GM21825 (cell line): ENCODE measurements around the gene SLC38A3.

Experiments used
- ATAC-seq: cut with Tn5 transposase; IDR thresholded peaks from one replicate; pipeline ENCODE4 v1.9.1; 2021; ENCODE audit warnings: mild to moderate bottlenecking, moderate library complexity; ENCODE audit not compliant: unreplicated experiment

SLC38A3 gene

DNA sequence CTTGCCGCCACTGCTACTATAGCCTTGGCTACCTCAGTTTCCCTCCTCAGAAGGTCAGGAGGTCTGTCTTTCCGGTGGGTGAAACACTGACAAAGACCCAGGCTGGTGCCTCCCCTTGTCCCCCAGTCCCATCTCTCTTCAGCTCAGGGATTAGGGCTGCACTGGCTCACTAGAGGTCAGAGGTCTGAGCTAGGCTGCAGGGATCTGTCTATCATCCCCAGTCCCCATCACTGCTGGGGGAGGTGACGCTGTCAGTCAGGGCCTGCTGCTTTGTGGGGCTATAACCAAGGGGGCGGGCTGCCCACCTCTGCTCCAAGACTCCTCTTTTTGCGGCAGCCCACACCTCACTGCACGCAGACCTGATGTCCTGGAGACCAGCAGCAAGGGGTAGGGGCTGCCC lies 36.3 kb upstream of the SLC38A3 start:
- ATAC-seq: no peak

DNA sequence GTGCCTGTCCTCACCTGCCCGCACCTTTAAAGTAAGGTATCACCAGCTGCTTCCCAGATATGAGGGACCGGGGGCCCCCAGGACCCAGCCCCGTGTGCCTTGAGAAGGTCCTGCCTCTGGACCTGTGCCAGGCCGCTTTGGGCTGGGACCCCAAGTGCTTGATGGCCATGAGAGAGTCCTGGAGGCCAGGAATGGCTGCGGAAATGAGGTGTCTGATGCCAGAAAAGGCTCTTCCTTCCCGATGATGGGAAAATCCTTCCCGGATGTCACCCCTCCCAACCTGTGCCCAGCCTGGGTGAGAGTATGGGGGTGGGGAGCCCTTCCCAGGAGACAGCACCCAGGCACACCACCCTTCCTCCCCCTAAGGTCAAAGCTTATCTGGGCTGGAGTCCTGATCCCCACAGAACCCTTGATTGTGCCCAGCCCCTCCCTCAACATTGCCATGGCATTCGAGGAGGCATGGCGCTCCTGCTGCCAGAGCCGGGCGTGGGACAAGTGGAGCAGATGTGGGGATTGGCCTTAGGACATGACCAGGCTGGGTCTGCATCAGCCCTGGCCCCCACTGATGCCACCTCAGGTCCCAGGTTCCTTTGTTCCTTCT lies 35.7 kb upstream of the SLC38A3 start:
- no peak for ATAC-seq

DNA sequence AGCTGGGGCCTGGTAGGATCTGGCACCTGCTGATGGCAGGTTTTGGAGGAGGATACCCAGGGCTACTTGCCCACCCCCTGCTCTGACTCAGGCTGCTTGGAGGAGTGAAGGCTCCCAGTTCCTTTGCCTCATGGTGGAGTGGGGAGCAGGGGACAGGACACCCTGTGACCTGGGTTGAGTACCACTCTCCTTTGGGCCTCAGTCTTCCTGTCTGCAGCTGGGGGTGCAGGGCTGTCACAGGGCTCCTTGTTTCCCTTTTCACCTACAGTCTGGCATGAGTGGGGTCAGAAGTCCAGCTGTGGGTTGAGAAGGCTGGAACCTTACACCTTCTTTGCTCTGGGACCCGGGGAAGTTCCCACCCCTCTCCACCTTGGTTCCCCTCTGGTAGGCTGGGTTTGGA lies 35.2 kb upstream of the SLC38A3 start:
- no peak for ATAC-seq

GRCh38 chr3:50170689-50171088 lies 34.4 kb upstream of the SLC38A3 start:
- ATAC-seq: no peak

DNA sequence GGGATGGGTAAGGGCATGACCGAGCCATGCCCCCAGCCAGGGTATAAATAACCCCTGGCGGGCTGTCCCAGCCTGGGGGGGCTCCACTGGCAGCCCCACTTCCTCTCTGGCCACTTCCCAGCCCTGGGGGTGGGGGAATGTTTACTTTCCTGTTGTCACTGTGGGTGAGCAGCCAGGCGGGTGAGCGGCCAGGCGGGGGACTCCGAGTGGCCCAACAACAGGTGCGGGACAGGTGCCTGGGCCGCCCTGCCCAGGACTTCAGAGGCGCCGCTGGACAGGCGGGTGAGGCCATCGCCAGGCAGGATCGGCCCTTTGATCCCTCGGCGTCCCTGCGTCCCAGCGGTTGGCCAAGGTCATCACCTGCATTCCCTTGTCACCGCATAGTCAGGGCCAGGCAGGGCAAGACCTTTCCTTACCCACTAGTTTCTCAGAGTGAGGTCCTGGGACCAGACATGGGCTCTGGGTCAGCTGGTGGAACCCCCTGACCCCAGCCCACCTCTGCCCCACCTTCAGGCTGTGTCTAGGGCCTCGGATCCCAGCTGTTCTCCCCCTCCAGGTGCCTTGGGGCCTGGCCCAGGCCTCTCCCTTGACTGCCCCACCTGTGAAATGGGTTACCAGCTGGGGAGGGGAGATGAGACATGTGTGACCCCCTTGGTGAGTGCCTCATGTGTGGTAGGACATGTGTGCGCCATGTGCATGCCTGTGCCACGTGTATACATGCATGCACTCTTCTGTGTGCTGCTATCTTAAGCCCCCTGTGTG lies 33.4 kb upstream of the SLC38A3 start:
- no peak for ATAC-seq

GRCh38 chr3:50172626-50173220 lies 32.3 kb upstream of the SLC38A3 start:
- ATAC-seq: no peak

DNA sequence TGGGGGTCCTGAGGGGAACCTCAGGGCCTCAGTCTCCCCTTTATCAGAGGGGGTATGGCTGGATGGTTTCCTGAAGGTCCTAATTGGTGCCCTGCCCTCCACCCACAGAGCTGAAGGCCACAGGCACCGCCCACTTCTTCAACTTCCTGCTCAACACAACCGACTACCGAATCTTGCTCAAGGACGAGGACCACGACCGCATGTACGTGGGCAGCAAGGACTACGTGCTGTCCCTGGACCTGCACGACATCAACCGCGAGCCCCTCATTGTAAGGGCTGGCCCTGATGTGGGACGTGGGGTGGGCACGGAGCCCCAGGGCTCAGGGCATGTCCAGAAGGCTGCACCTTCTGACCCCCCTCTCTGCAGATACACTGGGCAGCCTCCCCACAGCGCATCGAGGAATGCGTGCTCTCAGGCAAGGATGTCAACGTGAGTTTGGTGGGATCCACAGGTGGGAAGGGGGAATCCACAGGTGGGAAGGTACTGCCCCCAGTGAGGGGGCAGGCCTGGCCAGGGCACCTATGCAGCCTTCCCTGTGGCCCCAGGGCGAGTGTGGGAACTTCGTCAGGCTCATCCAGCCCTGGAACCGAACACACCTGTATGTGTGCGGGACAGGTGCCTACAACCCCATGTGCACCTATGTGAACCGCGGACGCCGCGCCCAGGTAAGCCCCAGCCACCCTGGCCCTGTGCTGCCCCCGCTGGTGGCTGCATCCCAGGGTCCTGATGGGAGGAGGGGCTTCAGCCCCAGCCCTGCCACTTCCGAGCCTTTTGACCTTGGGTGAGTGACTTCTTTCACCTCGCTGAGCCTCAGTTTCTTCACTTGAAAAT lies 31.2 kb upstream of the SLC38A3 start:
- no peak for ATAC-seq

- no peak for ATAC-seq
Measured at GRCh38 chr3:50174517-50174895, 30.6 kb upstream of the SLC38A3 start.

GRCh38 chr3:50174947-50175524 lies 30.0 kb upstream of the SLC38A3 start:
- no peak for ATAC-seq

DNA sequence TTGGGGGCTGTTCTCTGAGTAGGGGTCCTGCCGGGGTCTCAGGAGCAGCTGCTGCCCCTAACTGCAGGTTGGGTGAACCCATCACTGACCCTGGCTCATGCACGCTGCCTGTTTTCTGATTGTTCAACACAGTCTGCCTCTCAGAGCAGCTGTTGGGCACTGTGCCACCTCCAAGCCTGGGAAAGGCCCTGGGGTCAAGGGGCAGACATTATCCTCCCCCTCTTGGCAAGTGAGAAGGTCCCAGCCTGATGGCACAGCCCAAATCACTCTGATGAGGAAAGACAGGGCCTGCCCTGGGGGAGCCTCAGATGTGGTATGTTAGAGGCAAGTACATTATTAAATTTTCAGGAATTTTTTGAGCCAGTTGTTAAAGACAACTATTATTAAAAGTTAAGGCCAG lies 27.7 kb upstream of the SLC38A3 start:
- ATAC-seq: no peak

- no peak for ATAC-seq
Measured at GRCh38 chr3:50179710-50180109, 25.4 kb upstream of the SLC38A3 start.

DNA sequence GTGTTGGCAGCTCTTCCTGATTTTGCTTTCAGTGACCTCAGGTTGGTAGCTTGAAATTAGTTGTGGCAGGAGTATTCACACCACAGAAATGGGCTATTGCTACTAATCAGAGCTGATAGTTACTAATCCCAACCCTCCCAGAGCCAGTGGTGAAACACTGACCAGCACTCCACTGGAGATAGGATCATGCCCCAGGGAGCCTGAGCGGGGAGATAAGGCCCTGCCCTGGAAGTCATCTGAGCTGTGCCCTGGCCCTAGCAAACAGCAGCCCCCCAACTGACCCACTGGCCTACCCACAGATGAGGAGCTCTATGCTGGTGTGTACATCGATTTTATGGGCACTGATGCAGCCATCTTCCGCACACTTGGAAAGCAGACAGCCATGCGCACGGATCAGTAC lies 23.1 kb upstream of the SLC38A3 start:
- no peak for ATAC-seq

DNA sequence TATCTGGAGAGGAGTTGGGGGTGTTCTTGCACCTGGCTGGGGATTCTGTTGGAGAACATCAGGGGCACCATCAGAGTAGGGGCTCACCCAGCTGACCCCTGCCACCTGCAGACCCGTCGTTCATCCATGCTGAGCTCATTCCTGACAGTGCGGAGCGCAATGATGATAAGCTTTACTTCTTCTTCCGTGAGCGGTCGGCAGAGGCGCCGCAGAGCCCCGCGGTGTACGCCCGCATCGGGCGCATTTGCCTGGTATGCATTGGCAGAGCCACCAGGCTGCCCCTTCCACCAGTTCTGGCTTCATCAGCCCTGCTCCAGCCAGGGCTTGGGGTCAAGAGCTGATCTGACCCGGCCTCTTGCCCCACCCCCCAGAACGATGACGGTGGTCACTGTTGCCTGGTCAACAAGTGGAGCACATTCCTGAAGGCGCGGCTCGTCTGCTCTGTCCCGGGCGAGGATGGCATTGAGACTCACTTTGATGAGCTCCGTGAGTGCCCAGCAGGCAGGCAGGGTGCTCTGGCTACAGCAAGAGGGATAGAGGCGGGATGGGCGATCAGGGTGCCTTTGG lies 22.5 kb upstream of the SLC38A3 start:
- no peak for ATAC-seq

DNA sequence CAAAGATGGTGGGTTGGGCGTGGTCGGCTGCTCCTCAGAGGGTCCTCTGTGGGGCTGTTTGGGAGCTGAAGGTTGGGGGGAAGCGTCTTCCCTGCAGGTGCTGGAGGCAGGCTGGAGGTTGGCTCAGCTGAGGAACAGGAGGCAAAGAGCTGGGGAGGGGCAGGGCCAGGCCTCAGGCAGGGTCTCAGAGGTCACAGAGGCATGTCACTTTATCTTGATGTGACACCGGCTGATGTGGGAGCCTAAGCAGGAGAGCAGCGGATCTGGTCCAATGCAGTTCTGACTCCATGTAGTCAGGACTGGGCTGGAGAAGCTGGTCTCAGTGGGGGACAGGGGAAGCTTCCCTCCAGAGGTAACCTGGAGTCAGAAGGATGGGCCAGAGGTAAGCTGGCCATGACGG lies 21.3 kb upstream of the SLC38A3 start:
- no peak for ATAC-seq

DNA sequence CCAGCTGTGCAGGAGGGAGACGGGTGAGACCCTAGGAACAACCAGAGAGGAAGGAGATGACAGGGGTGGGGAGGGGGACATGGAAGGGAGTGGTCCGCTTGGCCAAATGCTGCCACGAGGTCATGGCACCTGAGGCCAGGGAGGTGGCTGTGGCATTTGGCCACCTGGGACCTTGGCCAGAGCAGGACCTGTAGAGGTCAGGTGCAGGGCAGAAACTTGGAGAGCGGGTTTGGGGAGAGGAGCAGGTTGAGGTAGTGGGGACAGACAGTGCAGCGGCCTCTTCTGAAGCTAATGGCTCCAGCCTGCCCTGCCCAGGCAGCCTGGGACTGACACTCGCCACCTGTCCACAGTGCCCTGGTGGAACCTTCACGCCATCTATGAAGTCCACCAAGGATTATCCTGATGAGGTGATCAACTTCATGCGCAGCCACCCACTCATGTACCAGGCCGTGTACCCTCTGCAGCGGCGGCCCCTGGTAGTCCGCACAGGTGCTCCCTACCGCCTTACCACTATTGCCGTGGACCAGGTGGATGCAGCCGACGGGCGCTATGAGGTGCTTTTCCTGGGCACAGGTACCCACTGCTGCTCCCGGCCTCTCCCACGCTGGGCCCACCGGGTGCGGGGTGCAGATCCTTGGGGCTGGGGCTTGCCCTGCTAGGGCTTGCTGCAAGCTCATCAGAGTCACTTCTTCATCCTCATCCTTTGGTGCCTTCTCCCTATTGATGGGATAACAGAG lies 20.7 kb upstream of the SLC38A3 start:
- ATAC-seq: no peak

DNA sequence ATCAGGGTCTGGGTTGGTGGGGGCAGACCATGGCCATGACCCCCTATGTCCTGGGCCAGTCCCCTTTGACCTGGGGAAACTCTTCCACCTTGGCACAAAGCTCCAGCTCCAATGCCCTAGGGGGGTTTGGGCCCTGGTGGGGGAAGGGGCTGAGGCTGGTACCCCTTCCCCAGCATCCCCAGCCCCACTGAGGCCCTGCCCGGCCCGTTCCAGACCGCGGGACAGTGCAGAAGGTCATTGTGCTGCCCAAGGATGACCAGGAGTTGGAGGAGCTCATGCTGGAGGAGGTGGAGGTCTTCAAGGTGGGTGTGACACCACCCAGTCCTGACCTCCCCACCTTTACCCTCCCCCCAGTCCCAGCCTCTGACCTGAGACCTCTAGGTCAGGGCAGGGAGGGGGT lies 19.8 kb upstream of the SLC38A3 start:
- ATAC-seq: no peak

GRCh38 chr3:50186096-50186495 lies 19.0 kb upstream of the SLC38A3 start:
- no peak for ATAC-seq

- no peak for ATAC-seq
Measured at GRCh38 chr3:50187750-50188149, 17.3 kb upstream of the SLC38A3 start.

- no peak for ATAC-seq
Measured at GRCh38 chr3:50189274-50189673, 15.8 kb upstream of the SLC38A3 start.

- no peak for ATAC-seq
Measured at GRCh38 chr3:50189989-50190388, 15.1 kb upstream of the SLC38A3 start.
